Transverse colon (tissue), 4 donors: ENCODE results near the gene IL12A. TPM values are rescaled to one million over a fixed set of nuclear protein-coding genes. Genes with fewer than 3 reads are reported as not detected.

Source experiments
- DNase-seq: peaks from one replicate; pipeline ENCODE4 v3.0.0-alpha.2; 2019
- H3K27ac ChIP-seq, 4 donors: fragments of 200-600 bp; sonication (generic); 2 replicates each; pipeline ENCODE4 v1.5.1; 2016 to 2018; ENCODE audit warnings: inconsistent platforms in 4 of 4
- H3K27me3 ChIP-seq: fragments of 200-600 bp; sonication (generic); 2 replicates; pipeline ENCODE4 v1.5.1; 2017; ENCODE audit warnings: inconsistent platforms
- H3K36me3 ChIP-seq, 4 donors: fragments of 200-600 bp; sonication (generic); 2 replicates each; pipeline ENCODE4 v1.5.1; 2017 to 2019; ENCODE audit warnings: inconsistent platforms in 4 of 4
- H3K4me1 ChIP-seq, 4 donors: fragments of 200-600 bp; sonication (generic); 2 replicates each; pipeline ENCODE4 v1.5.1; 2017 to 2020; ENCODE audit warnings: inconsistent platforms in 4 of 4
- H3K4me3 ChIP-seq, 4 donors: fragments of 200-600 bp; sonication (generic); 1 replicate in 1 of 4; 2 replicates in 3 of 4; pipeline versions ENCODE4 v1.5.1 to v1.6.1; 2017 to 2019; ENCODE audit warnings: inconsistent platforms in 4 of 4
- H3K9me3 ChIP-seq, 2 donors: fragments of 200-600 bp; sonication (generic); 2 replicates each; pipeline ENCODE4 v1.5.1; 2017 to 2019; ENCODE audit warnings: inconsistent platforms in 2 of 2
- EP300 ChIP-seq: sonication (generic); formaldehyde crosslinking; IDR thresholded peaks from one replicate; pipeline ENCODE4 v1.6.1; 2017; ENCODE audit warnings: antibody characterized with exemption, low read depth
- POLR2A ChIP-seq: fragments of 450-650 bp; IDR thresholded peaks from one replicate; pipeline ENCODE4 v1.6.1; 2016; ENCODE audit warnings: antibody characterized with exemption, mild to moderate bottlenecking, moderate library complexity
- POLR2AphosphoS5 ChIP-seq, 3 donors: sonication (generic); formaldehyde crosslinking; IDR thresholded peaks; one replicate each; pipeline ENCODE4 v1.6.1; 2016; ENCODE audit warnings: antibody characterized with exemption in 3 of 3
- WGBS, 2 donors: methylation state at CpG; one replicate each; pipeline ENCODE4 v1.1.5; 2018; ENCODE audit warnings: low coverage in 1 of 2; 5-methylcytosine and 5-hydroxymethylcytosine counted together
- in situ Hi-C, 4 donors: fragments of 200-750 bp; cut with MboI; loops; one replicate each; pipeline versions ENCODE4 v1.15.0 to v1.15.1; 2017; ENCODE audit warnings: low sequenced_read_pairs in 3 of 4, low pct_ligation_motif_present in 1 of 4, low pct_unique_long_range_greater_than_20kb in 1 of 4
- intact Hi-C: fragments of 100-400 bp; cut with DNase I; formaldehyde crosslinking; loops from one replicate; pipeline ENCODE4 v1.15.1; 2023; ENCODE audit warnings: low total_unique reads
- total RNA-seq, 4 donors: library from RNA; depleted of rRNA; stranded (reverse); fragments of >200 nt; gene quantifications; one replicate each; pipeline ENCODE4 v1.1.0, GENCODE V29; 2016
- TF ChIP-seq, protein P1 (sequence below), 5 experiments: fragments of 200-600 bp in 3 of 5; fragments of 450-650 bp in 2 of 5; sonication (generic) in 3 of 5; IDR thresholded peaks; 1 replicate in 2 of 5; 2 replicates in 3 of 5; pipeline ENCODE4 v1.5.1; 2016 to 2017; ENCODE audit warnings: antibody characterized with exemption in 5 of 5, inconsistent platforms in 3 of 5, mild to moderate bottlenecking in 2 of 5, moderate library complexity in 1 of 5

IL12A gene
- total RNA-seq, 4 donors from 2014 or later, result 3.4 to 6.4 TPM; not detected in 2

DNA sequence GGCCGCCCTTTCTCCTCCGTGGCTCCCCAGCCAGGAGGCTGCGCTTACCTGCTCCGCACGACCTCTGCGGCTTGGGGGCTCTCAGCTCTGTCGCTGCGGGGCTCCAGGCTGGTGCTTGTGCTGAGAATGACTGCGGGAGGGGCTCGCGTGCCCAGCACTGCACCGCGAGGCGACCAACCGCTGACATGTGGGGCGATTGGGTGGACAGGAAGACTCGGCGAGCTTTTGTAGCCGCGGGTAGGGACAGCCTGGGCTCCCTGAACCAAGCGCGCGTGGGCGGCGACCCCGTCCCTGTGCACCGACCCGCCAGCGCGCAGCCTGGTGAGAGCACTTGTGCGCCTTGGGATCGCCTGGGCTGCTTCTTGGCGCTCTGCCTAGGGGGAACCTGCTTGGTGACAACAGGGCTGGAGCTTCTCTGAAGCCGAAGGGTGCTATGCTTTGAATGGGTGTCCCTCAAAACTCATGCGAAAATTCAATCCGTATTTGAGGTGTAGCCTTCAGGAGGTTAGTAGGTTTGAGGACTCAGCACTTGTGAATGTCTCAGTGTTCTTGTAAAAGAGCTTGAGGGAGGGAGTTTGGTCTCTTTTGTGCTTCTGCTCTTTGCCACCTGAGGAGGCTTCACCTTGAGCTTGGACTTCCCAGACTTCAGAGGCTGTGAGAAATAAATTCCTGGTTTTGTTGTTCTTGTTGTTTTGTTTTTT lies 50.4 kb downstream of the IL12A start:
- in situ Hi-C loops, result loop anchor here in 3 of 4 donors (10.0 to 25.0 kb wide), 4 partner anchors 98 to 376 kb away; no protein-coding TSS in a partner anchor
- TF ChIP-seq, protein P1, sequence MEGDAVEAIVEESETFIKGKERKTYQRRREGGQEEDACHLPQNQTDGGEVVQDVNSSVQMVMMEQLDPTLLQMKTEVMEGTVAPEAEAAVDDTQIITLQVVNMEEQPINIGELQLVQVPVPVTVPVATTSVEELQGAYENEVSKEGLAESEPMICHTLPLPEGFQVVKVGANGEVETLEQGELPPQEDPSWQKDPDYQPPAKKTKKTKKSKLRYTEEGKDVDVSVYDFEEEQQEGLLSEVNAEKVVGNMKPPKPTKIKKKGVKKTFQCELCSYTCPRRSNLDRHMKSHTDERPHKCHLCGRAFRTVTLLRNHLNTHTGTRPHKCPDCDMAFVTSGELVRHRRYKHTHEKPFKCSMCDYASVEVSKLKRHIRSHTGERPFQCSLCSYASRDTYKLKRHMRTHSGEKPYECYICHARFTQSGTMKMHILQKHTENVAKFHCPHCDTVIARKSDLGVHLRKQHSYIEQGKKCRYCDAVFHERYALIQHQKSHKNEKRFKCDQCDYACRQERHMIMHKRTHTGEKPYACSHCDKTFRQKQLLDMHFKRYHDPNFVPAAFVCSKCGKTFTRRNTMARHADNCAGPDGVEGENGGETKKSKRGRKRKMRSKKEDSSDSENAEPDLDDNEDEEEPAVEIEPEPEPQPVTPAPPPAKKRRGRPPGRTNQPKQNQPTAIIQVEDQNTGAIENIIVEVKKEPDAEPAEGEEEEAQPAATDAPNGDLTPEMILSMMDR (IDR thresholded peaks at IDR 0.05), result no peak
- TF ChIP-seq POLR2AphosphoS5 (IDR thresholded peaks at IDR 0.05), result no peak
- TF ChIP-seq POLR2A, result no peak
- TF ChIP-seq EP300, result no peak
- WGBS, 2 donors, result 27 to 47% methylated on average over 3 to 21 of the region's 36 CpGs
- H3K36me3 ChIP-seq, result no peaks in the 10 kb centered on the region
- no peak for DNase-seq
- H3K4me3 ChIP-seq, result peak overlapping the region in 2 of 4 donors; percentile 17 to 40
- intact Hi-C loops, result loop anchor here (10.0 kb wide), 1 partner anchor 126 kb away; no protein-coding TSS in a partner anchor
- H3K4me1 ChIP-seq, result peaks cover 0 to 4% (median 2%) of the 10 kb centered on the region in 4 donors
- H3K27ac ChIP-seq, result no peak overlapping the region
- peaks cover 25% of the 10 kb centered on the region for H3K27me3 ChIP-seq
- peaks cover 0 to 4% of the 10 kb centered on the region in 2 donors for H3K9me3 ChIP-seq

DNA sequence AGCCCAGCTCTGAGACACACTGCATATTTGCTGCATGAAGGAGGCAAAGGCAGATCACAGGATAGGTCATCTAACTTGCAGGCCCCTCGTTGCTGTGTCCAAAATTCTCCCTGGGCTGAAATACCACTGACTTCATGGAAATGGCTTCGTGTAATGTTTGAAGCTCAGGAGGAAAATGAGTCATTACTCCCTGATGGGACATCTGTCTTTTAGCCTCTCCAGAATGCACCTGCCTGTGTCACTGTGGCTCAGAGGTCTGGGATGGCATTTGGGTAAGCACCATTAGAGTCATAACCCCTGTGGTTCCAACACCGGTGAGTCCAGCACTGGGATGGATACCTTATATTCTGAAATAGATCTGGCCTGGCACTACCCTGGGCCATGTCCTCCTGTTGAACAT lies 51.5 kb downstream of the IL12A start:
- 73% methylated on average over 3 of the region's 3 CpGs; no CpG with 5 or more reads in 1 of the 2 donors for WGBS, 2 donors
- Histone ChIP-seq H3K4me3 (no peak overlapping the region), H3K27ac (no peak overlapping the region), H3K27me3 (peaks cover 25% of the 10 kb centered on the region), H3K36me3 (no peaks in the 10 kb centered on the region), H3K9me3 (peaks cover 0 to 4% of the 10 kb centered on the region in 2 donors), H3K4me1 (peaks cover 0 to 4% (median 2%) of the 10 kb centered on the region in 4 donors)
- intact Hi-C loops (no loop called here), in situ Hi-C loops (loop anchor here in 2 of 4 donors (25.0 kb wide), 2 partner anchors 97 to 297 kb away; no protein-coding TSS in a partner anchor)
- TF ChIP-seq, protein P1 (IDR thresholded peaks at IDR 0.05), result no peak
- TF ChIP-seq POLR2AphosphoS5 (IDR thresholded peaks at IDR 0.05) (no peak), EP300 (no peak), POLR2A (no peak)
- DNase-seq, result no peak

DNA sequence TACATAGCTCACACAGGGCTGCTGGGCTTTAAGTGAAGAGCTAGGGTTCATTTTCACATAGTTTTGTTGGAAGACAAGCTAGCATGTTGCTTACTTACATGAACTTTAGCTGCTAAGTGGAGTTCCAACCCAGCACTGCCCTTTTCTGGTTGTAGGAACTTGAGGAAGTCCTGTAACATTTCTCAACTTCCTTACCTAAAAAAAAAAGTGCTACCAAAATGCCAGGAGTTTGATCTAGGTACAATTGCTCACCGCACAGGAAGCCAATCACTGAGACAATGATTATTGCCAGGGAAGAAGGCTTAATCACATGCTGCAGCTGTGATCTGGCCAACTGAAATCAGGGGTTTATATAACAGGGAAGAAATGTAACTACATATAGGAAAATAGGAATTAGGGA lies 52.8 kb downstream of the IL12A start:
- TF ChIP-seq EP300 (no peak), POLR2A (no peak), POLR2AphosphoS5 (IDR thresholded peaks at IDR 0.05) (no peak)
- TF ChIP-seq, protein P1 (IDR thresholded peaks at IDR 0.05), result no peak
- Histone ChIP-seq H3K36me3 (no peaks in the 10 kb centered on the region), H3K4me3 (no peak overlapping the region), H3K9me3 (peaks cover 0 to 4% of the 10 kb centered on the region in 2 donors), H3K27me3 (peaks cover 25% of the 10 kb centered on the region), H3K4me1 (peaks cover 0 to 4% (median 2%) of the 10 kb centered on the region in 4 donors), H3K27ac (no peak overlapping the region)
- WGBS, 2 donors, result 63 to 72% methylated on average over 1 of the region's 1 CpG
- intact Hi-C loops (no loop called here), in situ Hi-C loops (loop anchor here in 2 of 4 donors (25.0 kb wide), 2 partner anchors 96 to 296 kb away; no protein-coding TSS in a partner anchor)
- no peak for DNase-seq

DNA sequence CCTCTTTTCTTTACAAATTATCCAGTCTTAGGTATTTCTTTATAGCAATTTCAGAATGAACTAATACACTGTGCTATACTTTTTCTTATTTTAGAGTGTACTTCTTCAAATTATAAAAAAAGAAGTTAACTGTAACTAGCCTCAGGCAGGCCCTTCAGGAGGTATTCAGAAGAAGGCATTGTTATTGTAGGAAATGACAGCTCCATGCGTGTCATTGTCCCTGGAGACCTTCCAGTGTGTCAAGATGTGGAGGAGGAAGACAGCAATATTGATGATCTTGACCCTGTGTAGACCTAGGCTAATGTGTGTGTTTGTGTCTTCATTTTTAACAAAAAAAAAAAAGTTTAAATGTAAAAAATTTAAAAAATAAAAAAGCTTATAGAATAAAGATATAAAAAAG lies 55.5 kb downstream of the IL12A start:
- Histone ChIP-seq H3K4me1 (peaks cover 0 to under 1% (median 0%) of the 10 kb centered on the region in 4 donors), H3K36me3 (no peaks in the 10 kb centered on the region), H3K4me3 (no peak overlapping the region), H3K27me3 (peaks cover 11% of the 10 kb centered on the region), H3K9me3 (peaks cover 0 to 4% of the 10 kb centered on the region in 2 donors), H3K27ac (no peak overlapping the region)
- no peak for DNase-seq
- in situ Hi-C loops, result loop anchor here in 2 of 4 donors (25.0 kb wide), 2 partner anchors 93 to 293 kb away; no protein-coding TSS in a partner anchor
- whole genome bisulfite sequencing, 2 donors, result 58 to 68% methylated on average over 1 of the region's 1 CpG
- TF ChIP-seq, protein P1 (IDR thresholded peaks at IDR 0.05), result no peak
- TF ChIP-seq POLR2A (no peak), EP300 (no peak), POLR2AphosphoS5 (IDR thresholded peaks at IDR 0.05) (no peak)
- intact Hi-C loops, result no loop called here
